ENCODE results near the gene RFPL4A. TPM values are rescaled to one million over a fixed set of nuclear protein-coding genes. Genes with fewer than 3 reads are reported as not detected.
"Not testable (repeated sequence)": the region's sequence is repeated elsewhere in the genome, so short reads cannot be mapped to it uniquely, and the experiment has no call there.

The RFPL4A gene
- total RNA-seq, 1 donor from 2014 or later, result 0.43 TPM

DNA sequence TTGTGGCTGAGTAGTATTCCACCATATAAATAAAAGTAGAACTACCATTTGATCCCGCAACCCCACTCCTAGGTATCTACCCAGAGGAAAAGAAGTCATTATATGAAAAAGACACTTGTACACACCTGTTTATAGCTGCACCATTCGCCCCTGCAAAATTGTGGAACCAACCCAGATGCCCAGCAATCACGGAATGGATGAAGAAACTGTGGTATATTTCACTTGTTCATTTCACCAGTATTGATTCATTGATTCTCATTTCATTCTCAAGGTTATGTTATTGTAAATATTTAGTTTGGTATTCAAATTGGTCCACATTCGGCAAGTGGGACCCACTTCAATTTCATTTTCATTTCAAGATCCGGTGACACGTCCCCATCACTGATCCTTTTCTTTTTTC lies 8.2 kb upstream of the RFPL4A start:
- Mint-ChIP-seq H3K27ac (ENCODE audit: unreplicated experiment) (no peak overlapping the region), H3K4me1 (ENCODE audit: low read depth, unreplicated experiment) (no peaks in the 10 kb centered on the region), H3K9me3 (ENCODE audit: unreplicated experiment) (peaks cover 18% of the 10 kb centered on the region), H3K4me3 (ENCODE audit: unreplicated experiment) (no peak overlapping the region), H3K36me3 (ENCODE audit: low read depth, unreplicated experiment) (no peaks in the 10 kb centered on the region), H3K27me3 (ENCODE audit: low read depth, unreplicated experiment) (no peaks in the 10 kb centered on the region)
- FAIRE-seq (no peak), DNase-seq (ENCODE audit: low read depth) (no peak)
- no peak overlapping the region for H3K9ac ChIP-seq (ENCODE audit: low read length)
- no peak for TF ChIP-seq EZH2 (IDR thresholded peaks at IDR 0.05; ENCODE audit: insufficient read depth, low read length)
- TF ChIP-seq, protein P1, sequence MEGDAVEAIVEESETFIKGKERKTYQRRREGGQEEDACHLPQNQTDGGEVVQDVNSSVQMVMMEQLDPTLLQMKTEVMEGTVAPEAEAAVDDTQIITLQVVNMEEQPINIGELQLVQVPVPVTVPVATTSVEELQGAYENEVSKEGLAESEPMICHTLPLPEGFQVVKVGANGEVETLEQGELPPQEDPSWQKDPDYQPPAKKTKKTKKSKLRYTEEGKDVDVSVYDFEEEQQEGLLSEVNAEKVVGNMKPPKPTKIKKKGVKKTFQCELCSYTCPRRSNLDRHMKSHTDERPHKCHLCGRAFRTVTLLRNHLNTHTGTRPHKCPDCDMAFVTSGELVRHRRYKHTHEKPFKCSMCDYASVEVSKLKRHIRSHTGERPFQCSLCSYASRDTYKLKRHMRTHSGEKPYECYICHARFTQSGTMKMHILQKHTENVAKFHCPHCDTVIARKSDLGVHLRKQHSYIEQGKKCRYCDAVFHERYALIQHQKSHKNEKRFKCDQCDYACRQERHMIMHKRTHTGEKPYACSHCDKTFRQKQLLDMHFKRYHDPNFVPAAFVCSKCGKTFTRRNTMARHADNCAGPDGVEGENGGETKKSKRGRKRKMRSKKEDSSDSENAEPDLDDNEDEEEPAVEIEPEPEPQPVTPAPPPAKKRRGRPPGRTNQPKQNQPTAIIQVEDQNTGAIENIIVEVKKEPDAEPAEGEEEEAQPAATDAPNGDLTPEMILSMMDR (IDR thresholded peaks at IDR 0.05; ENCODE audit: insufficient read depth, low read depth, low read length), result no peak
- H3K27ac ChIP-seq (ENCODE audit: low read depth, low read length), result no peak overlapping the region
- H3K4me3 ChIP-seq (ENCODE audit: insufficient read depth, low read depth, low read length), result no peak overlapping the region
- no peaks in the 10 kb centered on the region for H3K36me3 ChIP-seq (ENCODE audit: insufficient read depth, low read length)
- H3K4me2 ChIP-seq (ENCODE audit: low read length), result no peak overlapping the region
- no peaks in the 10 kb centered on the region for H3K4me1 ChIP-seq (ENCODE audit: insufficient read depth, low read length)
- H3K27me3 ChIP-seq (ENCODE audit: insufficient read depth, low read length), result no peaks in the 10 kb centered on the region
- no peaks in the 10 kb centered on the region for H3K79me2 ChIP-seq (ENCODE audit: insufficient read depth, low read length)
- no peak overlapping the region for H2AFZ ChIP-seq (ENCODE audit: low read depth, low read length)
- H4K20me1 ChIP-seq (ENCODE audit: insufficient read depth, low read length), result no peaks in the 10 kb centered on the region
- H3K9me3 ChIP-seq (ENCODE audit: insufficient read depth, low read depth, low read length), result no peaks in the 10 kb centered on the region

DNA sequence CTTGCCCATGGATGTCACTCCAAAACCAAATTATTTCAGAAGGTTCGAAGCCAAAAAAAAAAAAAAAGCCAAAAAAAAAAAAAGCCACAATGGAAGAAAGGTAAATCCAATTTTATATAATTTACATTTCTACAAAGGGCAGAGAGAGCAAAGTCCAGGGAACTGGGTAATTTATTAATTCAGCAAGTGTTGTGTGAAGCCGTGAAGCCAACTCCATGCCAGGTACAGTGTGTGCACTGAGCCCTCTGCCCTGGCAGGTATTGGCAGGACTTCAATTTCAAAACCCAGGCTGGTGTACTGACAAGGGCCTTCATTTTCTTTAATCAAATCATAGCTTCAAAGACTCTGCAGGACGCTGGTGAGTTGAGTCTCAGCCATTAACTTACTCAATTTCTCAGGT lies 5.5 kb upstream of the RFPL4A start:
- Histone ChIP-seq H3K4me1 (ENCODE audit: insufficient read depth, low read length) (no peaks in the 10 kb centered on the region), H3K79me2 (ENCODE audit: insufficient read depth, low read length) (no peaks in the 10 kb centered on the region), H3K4me3 (ENCODE audit: insufficient read depth, low read depth, low read length) (no peak overlapping the region), H4K20me1 (ENCODE audit: insufficient read depth, low read length) (no peaks in the 10 kb centered on the region), H3K27ac (ENCODE audit: low read depth, low read length) (no peak overlapping the region), H3K27me3 (ENCODE audit: insufficient read depth, low read length) (no peaks in the 10 kb centered on the region), H3K9ac (ENCODE audit: low read length) (no peak overlapping the region), H3K36me3 (ENCODE audit: insufficient read depth, low read length) (no peaks in the 10 kb centered on the region), H2AFZ (ENCODE audit: low read depth, low read length) (no peak overlapping the region), H3K9me3 (ENCODE audit: insufficient read depth, low read depth, low read length) (no peaks in the 10 kb centered on the region), H3K4me2 (ENCODE audit: low read length) (no peak overlapping the region)
- H3K4me1 Mint-ChIP-seq (ENCODE audit: low read depth, unreplicated experiment), result no peaks in the 10 kb centered on the region
- DNase-seq (ENCODE audit: low read depth) (no peak), FAIRE-seq (no peak)
- no peaks in the 10 kb centered on the region for H3K27me3 Mint-ChIP-seq (ENCODE audit: low read depth, unreplicated experiment)
- H3K36me3 Mint-ChIP-seq (ENCODE audit: low read depth, unreplicated experiment), result no peaks in the 10 kb centered on the region
- TF ChIP-seq, protein P1 (IDR thresholded peaks at IDR 0.05; ENCODE audit: insufficient read depth, low read depth, low read length), result no peak
- TF ChIP-seq EZH2 (IDR thresholded peaks at IDR 0.05; ENCODE audit: insufficient read depth, low read length), result no peak
- H3K4me3 Mint-ChIP-seq (ENCODE audit: unreplicated experiment), result no peak overlapping the region
- no peak overlapping the region for H3K27ac Mint-ChIP-seq (ENCODE audit: unreplicated experiment)
- peaks cover 18% of the 10 kb centered on the region for H3K9me3 Mint-ChIP-seq (ENCODE audit: unreplicated experiment)

DNA sequence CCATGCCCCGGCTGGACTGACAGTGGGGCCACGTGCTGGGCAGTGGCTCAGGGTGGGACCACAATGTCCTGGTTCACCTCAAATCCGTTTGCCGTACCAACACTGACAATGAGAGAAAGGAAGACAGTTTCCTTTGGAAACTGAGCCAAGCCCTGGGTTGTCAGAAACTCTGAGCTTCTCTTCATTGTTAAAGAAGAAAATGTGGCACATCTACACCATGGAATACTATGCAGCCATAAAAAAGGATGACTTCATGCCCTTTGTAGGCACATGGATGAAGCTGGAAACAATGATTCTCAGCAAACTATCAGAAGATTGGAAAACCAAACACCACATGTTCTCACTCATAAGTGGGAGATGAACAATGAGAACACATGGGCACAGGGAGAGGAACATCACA lies 2.1 kb upstream of the RFPL4A start:
- not testable (repeated sequence) for H3K4me3 ChIP-seq (ENCODE audit: insufficient read depth, low read depth, low read length); H3K4me1 Mint-ChIP-seq (ENCODE audit: low read depth, unreplicated experiment); H4K20me1 ChIP-seq (ENCODE audit: insufficient read depth, low read length); FAIRE-seq; H3K36me3 Mint-ChIP-seq (ENCODE audit: low read depth, unreplicated experiment); H3K4me3 Mint-ChIP-seq (ENCODE audit: unreplicated experiment); H3K79me2 ChIP-seq (ENCODE audit: insufficient read depth, low read length); H3K27me3 ChIP-seq (ENCODE audit: insufficient read depth, low read length); H3K27ac ChIP-seq (ENCODE audit: low read depth, low read length); DNase-seq (ENCODE audit: low read depth); H3K9me3 ChIP-seq (ENCODE audit: insufficient read depth, low read depth, low read length); H2AFZ ChIP-seq (ENCODE audit: low read depth, low read length); H3K36me3 ChIP-seq (ENCODE audit: insufficient read depth, low read length); H3K27ac Mint-ChIP-seq (ENCODE audit: unreplicated experiment); H3K4me2 ChIP-seq (ENCODE audit: low read length); H3K9ac ChIP-seq (ENCODE audit: low read length); H3K4me1 ChIP-seq (ENCODE audit: insufficient read depth, low read length); H3K27me3 Mint-ChIP-seq (ENCODE audit: low read depth, unreplicated experiment)
- peaks cover 23% of the 10 kb centered on the region for H3K9me3 Mint-ChIP-seq (ENCODE audit: unreplicated experiment)
